ENCODE measurements around the gene TLX3. TPM values are rescaled to one million over a fixed set of nuclear protein-coding genes. Genes with fewer than 3 reads are reported as not detected.

The TLX3 gene
- total RNA-seq, 2 donors from 2014 or later = not detected

- intact Hi-C loops (cut with DNase I) = no loop called here
- no peaks in the 10 kb centered on the region for H3K9me3 ChIP-seq
- no peak for DNase-seq (ENCODE audit: low spot score)
- H3K27me3 ChIP-seq (replicated peaks; ENCODE audit: insufficient read depth) = no peaks in the 10 kb centered on the region
- 58% methylated on average over 17 of the region's 17 CpGs for WGBS
- no peaks in the 10 kb centered on the region for H3K4me1 ChIP-seq (replicated peaks)
- no peak overlapping the region for H3K4me3 ChIP-seq
- no peaks in the 10 kb centered on the region for H3K36me3 ChIP-seq
- TF ChIP-seq POLR2AphosphoS5 (IDR thresholded peaks at IDR 0.05) (no peak), POLR2A (IDR thresholded peaks at IDR 0.05) (no peak)
- TF ChIP-seq, protein P1, sequence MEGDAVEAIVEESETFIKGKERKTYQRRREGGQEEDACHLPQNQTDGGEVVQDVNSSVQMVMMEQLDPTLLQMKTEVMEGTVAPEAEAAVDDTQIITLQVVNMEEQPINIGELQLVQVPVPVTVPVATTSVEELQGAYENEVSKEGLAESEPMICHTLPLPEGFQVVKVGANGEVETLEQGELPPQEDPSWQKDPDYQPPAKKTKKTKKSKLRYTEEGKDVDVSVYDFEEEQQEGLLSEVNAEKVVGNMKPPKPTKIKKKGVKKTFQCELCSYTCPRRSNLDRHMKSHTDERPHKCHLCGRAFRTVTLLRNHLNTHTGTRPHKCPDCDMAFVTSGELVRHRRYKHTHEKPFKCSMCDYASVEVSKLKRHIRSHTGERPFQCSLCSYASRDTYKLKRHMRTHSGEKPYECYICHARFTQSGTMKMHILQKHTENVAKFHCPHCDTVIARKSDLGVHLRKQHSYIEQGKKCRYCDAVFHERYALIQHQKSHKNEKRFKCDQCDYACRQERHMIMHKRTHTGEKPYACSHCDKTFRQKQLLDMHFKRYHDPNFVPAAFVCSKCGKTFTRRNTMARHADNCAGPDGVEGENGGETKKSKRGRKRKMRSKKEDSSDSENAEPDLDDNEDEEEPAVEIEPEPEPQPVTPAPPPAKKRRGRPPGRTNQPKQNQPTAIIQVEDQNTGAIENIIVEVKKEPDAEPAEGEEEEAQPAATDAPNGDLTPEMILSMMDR (IDR thresholded peaks at IDR 0.05) = peak in 3 of 4 experiments; percentile 41 to 50 (median 48)
- no peak overlapping the region for H3K27ac ChIP-seq
These were observed 33.5 kb downstream of the TLX3 start for GRCh38 chr5:171342362-171343111.

DNA sequence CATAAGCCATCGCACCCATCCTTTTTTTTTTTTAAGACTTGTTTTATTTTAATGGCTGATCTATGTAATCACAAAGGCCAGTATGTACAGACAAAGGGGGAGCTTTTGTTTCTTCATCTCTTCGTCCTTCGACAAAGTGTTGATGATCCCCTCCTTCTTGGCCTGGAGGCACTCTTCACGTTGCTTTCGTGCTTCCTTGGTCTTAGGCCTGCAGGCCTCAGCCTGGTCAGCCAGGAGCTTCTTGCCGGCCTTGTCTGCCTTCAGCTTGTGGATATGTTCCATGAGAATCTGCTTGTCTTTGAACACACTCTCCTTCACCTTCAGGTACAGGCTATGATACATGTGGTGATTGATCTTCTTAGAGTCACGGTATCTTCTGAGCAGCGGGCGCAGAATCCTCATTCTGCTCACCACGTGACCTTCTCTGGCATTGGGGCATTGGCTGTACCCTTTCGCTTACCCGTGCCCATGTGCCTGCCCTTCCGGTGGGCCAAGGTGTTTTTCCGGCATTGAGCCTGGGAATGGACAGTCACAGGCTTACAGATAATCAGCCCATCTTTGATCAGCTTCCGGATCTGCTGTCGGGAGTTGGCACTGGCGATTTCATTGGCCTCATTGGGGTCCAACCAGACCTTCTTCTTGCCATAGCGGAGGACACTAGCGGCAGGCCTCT, 36.0 kb downstream of the TLX3 start:
- intact Hi-C loops (cut with DNase I) = no loop called here
- no peaks in the 10 kb centered on the region for H3K9me3 ChIP-seq
- no peaks in the 10 kb centered on the region for H3K4me1 ChIP-seq (replicated peaks)
- TF ChIP-seq POLR2AphosphoS5 (IDR thresholded peaks at IDR 0.05) = no peak
- no peak for TF ChIP-seq POLR2A (IDR thresholded peaks at IDR 0.05)
- TF ChIP-seq, protein P1 (IDR thresholded peaks at IDR 0.05) = no peak
- no peak overlapping the region for H3K27ac ChIP-seq
- no peaks in the 10 kb centered on the region for H3K27me3 ChIP-seq (replicated peaks; ENCODE audit: insufficient read depth)
- H3K36me3 ChIP-seq = no peaks in the 10 kb centered on the region
- DNase-seq (ENCODE audit: low spot score) = no peak
- 92% methylated on average over 19 of the region's 19 CpGs for WGBS
- no peak overlapping the region for H3K4me3 ChIP-seq

DNA sequence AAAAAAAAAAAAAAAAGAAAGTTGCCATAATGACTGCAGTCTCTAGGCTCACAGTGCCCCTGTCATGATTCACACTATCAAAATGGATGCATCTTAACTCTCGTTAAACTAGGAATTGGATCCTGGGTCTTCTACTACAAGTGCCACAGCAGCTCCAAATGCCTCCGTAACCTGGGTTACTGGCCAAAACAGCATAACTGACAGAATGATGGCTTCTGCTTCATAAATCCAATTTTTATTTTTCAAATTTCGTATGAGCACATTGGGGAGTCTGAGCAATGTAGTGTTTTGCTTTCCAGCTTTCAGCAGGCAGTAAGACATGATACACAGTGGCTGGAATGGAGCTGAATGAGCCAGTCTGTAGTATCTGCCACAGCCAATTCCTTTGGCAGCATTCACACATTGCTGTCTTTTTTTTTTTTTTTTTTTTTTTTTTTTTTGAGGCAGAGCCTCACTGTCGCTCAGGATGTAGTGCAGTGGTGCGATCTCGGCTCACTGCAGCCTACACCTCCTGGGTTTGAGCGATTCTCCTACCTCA, 42.6 kb downstream of the TLX3 start:
- intact Hi-C loops (cut with DNase I) = no loop called here
- Histone ChIP-seq H3K9me3 (no peaks in the 10 kb centered on the region), H3K27me3 (replicated peaks; ENCODE audit: insufficient read depth) (no peaks in the 10 kb centered on the region), H3K36me3 (no peaks in the 10 kb centered on the region), H3K4me3 (no peak overlapping the region), H3K27ac (no peak overlapping the region), H3K4me1 (replicated peaks) (no peaks in the 10 kb centered on the region)
- WGBS = 87% methylated on average over 7 of the region's 7 CpGs
- no peak for DNase-seq (ENCODE audit: low spot score)
- TF ChIP-seq POLR2AphosphoS5 (IDR thresholded peaks at IDR 0.05) (no peak), POLR2A (IDR thresholded peaks at IDR 0.05) (no peak)
- TF ChIP-seq, protein P1 (IDR thresholded peaks at IDR 0.05) = no peak

GRCh38 chr5:171355302-171355724, 46.3 kb downstream of the TLX3 start:
- no peak for DNase-seq (ENCODE audit: low spot score)
- intact Hi-C loops (cut with DNase I) = no loop called here
- TF ChIP-seq, protein P1 (IDR thresholded peaks at IDR 0.05) = no peak
- TF ChIP-seq POLR2A (IDR thresholded peaks at IDR 0.05) = no peak
- TF ChIP-seq POLR2AphosphoS5 (IDR thresholded peaks at IDR 0.05) = no peak
- 94% methylated on average over 5 of the region's 5 CpGs for WGBS
- H3K36me3 ChIP-seq = no peaks in the 10 kb centered on the region
- H3K4me3 ChIP-seq = no peak overlapping the region
- H3K27me3 ChIP-seq (replicated peaks; ENCODE audit: insufficient read depth) = no peaks in the 10 kb centered on the region
- H3K27ac ChIP-seq = no peak overlapping the region
- H3K4me1 ChIP-seq (replicated peaks) = no peaks in the 10 kb centered on the region
- no peaks in the 10 kb centered on the region for H3K9me3 ChIP-seq
